Activated CD4-positive, alpha-beta T cell treated with anti-CD3 and anti-CD28 coated beads, Interleukin-2, Interleukin-4, amounts not matched to agents 100 ng/mL and 50 ng/mL, durations not matched to agents 16 hours and 8 hours (primary cell): ENCODE measurements around the gene ELL2.
"Not testable (repeated sequence)": the region's sequence is repeated elsewhere in the genome, so short reads cannot be mapped to it uniquely, and the experiment has no call there.

Experiments used
- DNase-seq: peaks from one replicate; pipeline ENCODE4 v3.0.0-alpha.2; 2020; ENCODE audit warnings: low spot score

Gene ELL2

GRCh38 chr5:95837492-95837891 is 124.2 kb downstream of the ELL2 start:
- no peak for DNase-seq

- DNase-seq: not testable (repeated sequence)
Observed at GRCh38 chr5:95836971-95837370, 124.7 kb downstream of the ELL2 start.

- peak; percentile 40 for DNase-seq
Observed at GRCh38 chr5:95836544-95836943, 125.1 kb downstream of the ELL2 start.

- DNase-seq: peak; percentile 34
Observed at GRCh38 chr5:95835682-95836385, 125.8 kb downstream of the ELL2 start.
